H7 (cell line): ENCODE results near the gene DDX59. TPM values are rescaled to one million over a fixed set of nuclear protein-coding genes. Genes with fewer than 3 reads are reported as not detected.

Source experiments
- DNase-seq: peaks from one replicate; pipeline ENCODE4 v3.0.0; 2012
- H3K27me3 ChIP-seq: 2 replicates; pipeline ENCODE4 v1.6.0; 2011; ENCODE audit warnings: mild to moderate bottlenecking, low read length; ENCODE audit not compliant: control insufficient read depth, insufficient read depth
- H3K36me3 ChIP-seq: replicated peaks from 2 replicates; pipeline ENCODE4 v1.5.1; 2011; ENCODE audit warnings: low read length; ENCODE audit not compliant: control insufficient read depth, insufficient read depth
- H3K4me3 ChIP-seq: 2 replicates; pipeline ENCODE4 v1.5.1; 2011; ENCODE audit warnings: low read depth, mild to moderate bottlenecking, control low read depth, low read length, moderate library complexity; ENCODE audit not compliant: insufficient read depth
- total RNA-seq: library from RNA; depleted of rRNA; stranded (reverse); fragments of >200 nt; shearing (Covaris generic); gene quantifications from 2 replicates; pipeline ENCODE4 v1.2.3, GENCODE V29; 2014; rRNA removed

Gene DDX59
- total RNA-seq, 1 experiment from 2014 or later = 29.8 TPM

DNA sequence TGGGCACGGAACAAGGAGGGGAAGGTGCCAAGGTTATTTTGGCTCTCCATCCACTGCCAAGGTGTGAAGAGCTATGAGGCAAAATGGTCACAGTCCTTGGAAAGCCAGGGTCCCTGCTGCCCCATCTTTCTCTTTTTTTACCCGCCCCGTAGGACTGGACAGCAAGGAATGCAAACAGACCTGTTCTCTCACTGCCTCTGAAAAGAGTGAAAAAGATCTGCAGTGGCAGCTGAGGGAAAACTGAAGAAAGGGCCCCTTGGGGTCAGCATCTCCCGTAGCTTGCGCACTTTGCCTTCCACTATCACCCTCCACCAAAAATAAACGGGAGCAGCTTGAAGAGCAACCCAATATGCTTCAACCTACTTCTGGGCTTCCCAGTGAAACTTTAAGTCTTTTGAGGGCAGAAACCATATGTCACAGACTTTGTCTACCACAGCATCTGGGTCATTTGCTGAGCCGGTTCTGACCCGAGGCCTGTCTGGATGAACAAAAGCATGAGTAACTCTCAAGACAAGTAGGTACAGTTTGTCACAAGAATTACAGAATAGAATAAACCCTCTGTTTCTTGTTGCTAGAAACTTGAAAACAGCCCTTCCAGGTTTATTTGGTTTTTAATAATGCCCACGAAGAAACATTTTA is 39.7 kb downstream of the DDX59 start:
- H3K4me3 ChIP-seq = no peak overlapping the region
- H3K36me3 ChIP-seq = no peaks in the 10 kb centered on the region
- no peaks in the 10 kb centered on the region for H3K27me3 ChIP-seq
- DNase-seq = no peak

DNA sequence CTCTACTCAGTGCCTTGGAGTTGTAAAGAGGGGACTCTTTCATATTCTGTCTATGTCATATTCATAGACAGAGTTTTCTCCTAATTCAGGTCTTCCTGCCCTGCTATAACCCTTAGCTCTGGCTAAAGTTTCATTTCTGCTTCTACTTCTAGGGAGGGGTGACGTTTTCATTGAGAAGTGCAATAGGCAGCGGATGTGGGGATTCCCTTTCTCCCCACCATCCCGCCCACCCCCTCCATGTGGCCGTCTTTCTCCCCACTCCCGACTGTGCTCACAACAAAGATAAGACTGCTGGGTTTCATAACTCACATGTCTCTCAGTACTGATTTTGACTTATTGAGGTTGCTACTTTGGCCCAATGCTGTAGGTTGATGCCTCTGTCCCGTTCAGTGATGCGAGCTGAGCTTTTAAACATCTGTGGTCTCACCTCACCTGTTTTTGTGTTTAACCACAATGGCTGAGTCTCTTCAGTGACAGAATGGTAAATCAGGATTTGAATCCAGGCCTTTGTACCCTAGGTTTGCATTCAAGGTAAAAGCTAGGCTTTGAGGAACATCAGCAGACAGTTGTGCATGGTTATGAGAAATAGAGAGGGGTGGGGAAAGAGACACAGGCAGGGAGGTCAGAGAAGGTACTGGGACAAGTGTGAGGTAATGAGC is 41.4 kb downstream of the DDX59 start:
- H3K36me3 ChIP-seq = no peaks in the 10 kb centered on the region
- no peak overlapping the region for H3K4me3 ChIP-seq
- H3K27me3 ChIP-seq = no peaks in the 10 kb centered on the region
- DNase-seq = no peak

DNA sequence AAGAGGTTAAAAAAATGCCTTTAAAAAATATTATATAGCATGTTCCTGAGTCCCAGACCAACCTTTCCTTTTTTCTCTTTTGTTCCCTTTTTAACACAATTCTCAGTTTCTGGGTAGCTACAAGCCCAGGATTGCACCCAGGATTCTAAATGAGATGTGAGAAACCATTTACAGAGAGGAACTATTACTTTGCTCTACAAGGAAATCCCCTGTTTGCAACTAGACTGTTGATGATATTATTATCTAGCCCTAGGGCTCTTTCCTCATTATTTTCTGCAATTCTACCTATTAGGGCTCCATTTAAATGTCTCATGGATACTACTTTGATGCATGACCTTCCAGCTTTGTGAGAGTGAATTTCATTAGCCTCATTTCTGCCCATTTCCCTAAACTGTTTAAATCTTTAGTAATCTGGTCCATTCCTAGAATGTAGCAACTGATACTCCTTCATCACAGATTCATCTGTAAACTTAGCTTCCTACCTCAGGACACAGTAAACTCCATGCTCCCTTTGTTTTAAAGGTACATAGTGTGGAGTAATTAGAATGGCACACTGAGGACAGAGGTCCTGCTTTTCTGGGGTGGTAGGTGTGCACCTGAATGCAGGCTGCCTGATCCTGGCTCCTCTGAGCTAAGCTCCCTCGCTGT is 42.0 kb downstream of the DDX59 start:
- Histone ChIP-seq H3K36me3 (no peaks in the 10 kb centered on the region), H3K4me3 (no peak overlapping the region), H3K27me3 (no peaks in the 10 kb centered on the region)
- no peak for DNase-seq

GRCh38 chr1:200626853-200627534 is 42.7 kb downstream of the DDX59 start:
- no peak for DNase-seq
- Histone ChIP-seq H3K4me3 (no peak overlapping the region), H3K36me3 (no peaks in the 10 kb centered on the region), H3K27me3 (no peaks in the 10 kb centered on the region)

GRCh38 chr1:200625381-200625824 is 44.3 kb downstream of the DDX59 start:
- no peaks in the 10 kb centered on the region for H3K27me3 ChIP-seq
- DNase-seq = no peak
- H3K4me3 ChIP-seq = no peak overlapping the region
- H3K36me3 ChIP-seq = no peaks in the 10 kb centered on the region

- Histone ChIP-seq H3K27me3 (no peaks in the 10 kb centered on the region), H3K4me3 (no peak overlapping the region), H3K36me3 (no peaks in the 10 kb centered on the region)
- DNase-seq = no peak
Measured at GRCh38 chr1:200624679-200625335, 44.9 kb downstream of the DDX59 start.

DNA sequence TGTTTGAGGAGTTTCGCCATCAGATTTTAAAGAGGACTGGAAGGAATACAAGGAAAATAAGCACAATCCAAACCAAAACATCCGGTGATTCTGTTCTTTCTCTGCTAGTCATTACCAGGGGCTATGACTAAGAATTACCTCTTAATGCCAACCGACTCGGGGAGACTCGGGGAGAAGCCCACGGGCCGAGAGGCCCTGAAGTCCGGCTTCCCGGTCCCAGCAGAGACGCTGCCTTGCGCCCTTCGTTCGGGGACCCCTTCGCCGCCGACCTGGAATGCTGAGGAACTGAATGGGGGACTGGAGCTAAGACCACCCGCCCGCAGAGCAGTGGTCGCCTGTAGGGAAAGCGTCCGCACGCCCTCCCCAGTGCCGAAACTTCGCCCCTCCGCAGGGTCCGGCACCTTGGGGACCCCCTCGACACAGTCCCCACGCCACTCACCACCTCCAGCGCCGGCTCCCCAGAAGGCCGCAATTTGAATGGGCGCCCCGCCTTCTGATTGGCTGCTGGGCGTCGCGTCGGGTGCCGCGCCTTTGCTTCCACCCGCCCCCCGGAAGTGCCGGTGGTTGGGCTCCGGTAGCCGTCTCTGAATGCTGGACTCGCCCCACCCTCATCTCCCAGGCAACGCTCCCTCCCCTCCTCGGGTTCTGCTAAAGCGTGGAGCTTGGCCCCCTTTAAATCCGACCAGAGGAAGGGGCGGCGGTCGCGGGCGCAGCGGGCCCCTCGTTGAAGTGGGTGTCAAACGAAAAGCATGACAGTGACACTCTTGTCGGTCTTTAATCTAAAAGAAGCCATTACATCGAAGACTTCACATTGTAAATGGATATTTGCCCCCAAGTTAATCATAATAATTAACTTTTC is 49.2 kb downstream of the DDX59 start, which contains the start of gene KIF14:
Gene KIF14 (minus strand): TSS at position 479 of the 859 bp plus-strand sequence. CDS start 2,028 bp downstream, outside the sequence.
- Histone ChIP-seq H3K36me3 (peaks cover 9% of the 10 kb centered on the region), H3K27me3 (no peaks in the 10 kb centered on the region), H3K4me3 (peak within 1 kb of the TSS; percentile 95)
- DNase-seq = peak; percentile 97

DNA sequence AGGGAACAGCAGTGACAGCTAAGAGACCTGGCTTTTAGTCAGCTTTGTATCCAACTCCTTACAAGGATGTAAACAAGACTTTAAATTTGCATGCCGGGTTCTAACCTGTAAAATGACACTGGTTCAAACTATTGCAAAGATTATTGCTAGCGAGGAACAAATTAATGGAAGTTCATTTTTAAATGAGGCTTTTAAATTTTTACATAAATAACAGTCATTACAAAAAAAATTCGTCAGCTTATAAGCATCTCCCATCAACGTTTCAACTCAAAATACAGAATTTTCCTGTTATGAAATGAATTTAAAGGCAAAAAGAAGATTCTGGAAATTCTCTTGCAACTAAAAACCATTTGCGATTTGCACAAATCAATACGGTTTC is 49.8 kb downstream of the DDX59 start:
- Histone ChIP-seq H3K36me3 (peaks cover 9% of the 10 kb centered on the region), H3K4me3 (peak overlapping the region; percentile 95), H3K27me3 (no peaks in the 10 kb centered on the region)
- DNase-seq = no peak

GRCh38 chr1:200610846-200611245 is 58.9 kb downstream of the DDX59 start:
- Histone ChIP-seq H3K4me3 (no peak overlapping the region), H3K27me3 (no peaks in the 10 kb centered on the region), H3K36me3 (peaks cover 11% of the 10 kb centered on the region)
- no peak for DNase-seq

- Histone ChIP-seq H3K4me3 (no peak overlapping the region), H3K27me3 (no peaks in the 10 kb centered on the region), H3K36me3 (peaks cover 9% of the 10 kb centered on the region)
- DNase-seq = no peak
Measured at GRCh38 chr1:200602632-200603031, 67.1 kb downstream of the DDX59 start.

Other genes with a start within 250 kb of the DDX59 start
- 16.3 and 26.9 TPM in 2 replicates for gene KIF14, start 49.2 kb downstream of the DDX59 start, total RNA-seq
- 17.3 and 26.5 TPM in 2 replicates for gene CAMSAP2, start 69.0 kb upstream of the DDX59 start, total RNA-seq
- gene GPR25, start 203.1 kb upstream of the DDX59 start, total RNA-seq = not detected in 2 replicates
- 44.5 and 53.8 TPM in 2 replicates for gene INAVA, start 225.0 kb upstream of the DDX59 start, total RNA-seq